ENCODE results near the gene WWOX. TPM values are rescaled to one million over a fixed set of nuclear protein-coding genes. Genes with fewer than 3 reads are reported as not detected.

Gene WWOX
- polyA plus RNA-seq, 1 donor from 2014 or later: 25.6 TPM

DNA sequence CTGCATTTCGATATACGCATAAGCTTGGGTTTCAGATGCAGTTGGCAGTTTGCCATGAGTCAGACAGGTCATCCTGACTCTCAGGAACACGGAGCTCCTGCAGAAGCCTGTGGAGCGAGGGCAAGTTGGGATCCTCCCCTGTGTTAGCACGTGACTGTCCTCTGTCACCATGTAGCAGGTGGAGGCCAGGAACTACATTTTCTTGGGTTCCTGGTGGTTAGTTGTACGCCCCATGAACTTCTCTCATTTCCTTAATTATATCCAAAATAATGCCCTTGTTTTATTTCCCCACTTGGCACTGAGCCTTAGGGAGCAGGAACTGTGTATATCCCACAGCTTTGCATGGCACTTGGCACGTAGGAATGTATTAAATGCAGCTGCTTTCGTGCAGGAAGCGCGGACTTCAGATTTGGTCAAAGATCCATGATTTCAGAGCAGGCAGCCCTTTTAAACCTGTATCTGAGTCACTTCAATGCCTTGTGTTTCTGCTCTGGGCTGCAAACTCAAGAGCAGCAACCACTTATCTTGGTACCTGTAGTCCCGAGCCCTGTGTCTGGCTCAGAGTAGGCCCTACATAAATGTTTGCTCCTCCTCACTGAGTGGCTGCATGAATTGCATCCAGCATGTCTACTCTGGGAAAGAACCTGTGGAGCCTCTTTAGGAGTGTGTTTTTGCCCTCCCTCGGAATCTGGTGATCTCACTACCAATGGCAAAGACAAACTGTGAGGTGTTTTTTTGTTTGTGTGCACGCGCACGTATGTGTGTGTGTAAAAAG lies 1072.7 kb downstream of the WWOX start:
- H3K27me3 ChIP-seq (ENCODE audit: insufficient read depth, low read depth, low read length): no peaks in the 10 kb centered on the region
- TF ChIP-seq RAD21 (conservative IDR thresholded peaks at IDR 0.05) (no peak), EP300 (conservative IDR thresholded peaks at IDR 0.05; ENCODE audit: poor library complexity, severe bottlenecking) (no peak), SMC3 (conservative IDR thresholded peaks at IDR 0.05; ENCODE audit: poor library complexity) (no peak), EZH2 (IDR thresholded peaks at IDR 0.05; ENCODE audit: borderline replicate concordance, insufficient read depth, low read length, poor library complexity, severe bottlenecking) (no peak), POLR2AphosphoS5 (IDR thresholded peaks at IDR 0.05) (no peak), MXI1 (conservative IDR thresholded peaks at IDR 0.05; ENCODE audit: poor library complexity, severe bottlenecking) (no peak), TAF1 (IDR thresholded peaks at IDR 0.05; ENCODE audit: low read depth) (no peak)
- TF ChIP-seq, protein P1, sequence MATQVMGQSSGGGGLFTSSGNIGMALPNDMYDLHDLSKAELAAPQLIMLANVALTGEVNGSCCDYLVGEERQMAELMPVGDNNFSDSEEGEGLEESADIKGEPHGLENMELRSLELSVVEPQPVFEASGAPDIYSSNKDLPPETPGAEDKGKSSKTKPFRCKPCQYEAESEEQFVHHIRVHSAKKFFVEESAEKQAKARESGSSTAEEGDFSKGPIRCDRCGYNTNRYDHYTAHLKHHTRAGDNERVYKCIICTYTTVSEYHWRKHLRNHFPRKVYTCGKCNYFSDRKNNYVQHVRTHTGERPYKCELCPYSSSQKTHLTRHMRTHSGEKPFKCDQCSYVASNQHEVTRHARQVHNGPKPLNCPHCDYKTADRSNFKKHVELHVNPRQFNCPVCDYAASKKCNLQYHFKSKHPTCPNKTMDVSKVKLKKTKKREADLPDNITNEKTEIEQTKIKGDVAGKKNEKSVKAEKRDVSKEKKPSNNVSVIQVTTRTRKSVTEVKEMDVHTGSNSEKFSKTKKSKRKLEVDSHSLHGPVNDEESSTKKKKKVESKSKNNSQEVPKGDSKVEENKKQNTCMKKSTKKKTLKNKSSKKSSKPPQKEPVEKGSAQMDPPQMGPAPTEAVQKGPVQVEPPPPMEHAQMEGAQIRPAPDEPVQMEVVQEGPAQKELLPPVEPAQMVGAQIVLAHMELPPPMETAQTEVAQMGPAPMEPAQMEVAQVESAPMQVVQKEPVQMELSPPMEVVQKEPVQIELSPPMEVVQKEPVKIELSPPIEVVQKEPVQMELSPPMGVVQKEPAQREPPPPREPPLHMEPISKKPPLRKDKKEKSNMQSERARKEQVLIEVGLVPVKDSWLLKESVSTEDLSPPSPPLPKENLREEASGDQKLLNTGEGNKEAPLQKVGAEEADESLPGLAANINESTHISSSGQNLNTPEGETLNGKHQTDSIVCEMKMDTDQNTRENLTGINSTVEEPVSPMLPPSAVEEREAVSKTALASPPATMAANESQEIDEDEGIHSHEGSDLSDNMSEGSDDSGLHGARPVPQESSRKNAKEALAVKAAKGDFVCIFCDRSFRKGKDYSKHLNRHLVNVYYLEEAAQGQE (IDR thresholded peaks at IDR 0.05; ENCODE audit: borderline replicate concordance): no peak
- TF ChIP-seq, protein P2, sequence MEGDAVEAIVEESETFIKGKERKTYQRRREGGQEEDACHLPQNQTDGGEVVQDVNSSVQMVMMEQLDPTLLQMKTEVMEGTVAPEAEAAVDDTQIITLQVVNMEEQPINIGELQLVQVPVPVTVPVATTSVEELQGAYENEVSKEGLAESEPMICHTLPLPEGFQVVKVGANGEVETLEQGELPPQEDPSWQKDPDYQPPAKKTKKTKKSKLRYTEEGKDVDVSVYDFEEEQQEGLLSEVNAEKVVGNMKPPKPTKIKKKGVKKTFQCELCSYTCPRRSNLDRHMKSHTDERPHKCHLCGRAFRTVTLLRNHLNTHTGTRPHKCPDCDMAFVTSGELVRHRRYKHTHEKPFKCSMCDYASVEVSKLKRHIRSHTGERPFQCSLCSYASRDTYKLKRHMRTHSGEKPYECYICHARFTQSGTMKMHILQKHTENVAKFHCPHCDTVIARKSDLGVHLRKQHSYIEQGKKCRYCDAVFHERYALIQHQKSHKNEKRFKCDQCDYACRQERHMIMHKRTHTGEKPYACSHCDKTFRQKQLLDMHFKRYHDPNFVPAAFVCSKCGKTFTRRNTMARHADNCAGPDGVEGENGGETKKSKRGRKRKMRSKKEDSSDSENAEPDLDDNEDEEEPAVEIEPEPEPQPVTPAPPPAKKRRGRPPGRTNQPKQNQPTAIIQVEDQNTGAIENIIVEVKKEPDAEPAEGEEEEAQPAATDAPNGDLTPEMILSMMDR (IDR thresholded peaks at IDR 0.05; ENCODE audit: poor library complexity, severe bottlenecking): no peak

DNA sequence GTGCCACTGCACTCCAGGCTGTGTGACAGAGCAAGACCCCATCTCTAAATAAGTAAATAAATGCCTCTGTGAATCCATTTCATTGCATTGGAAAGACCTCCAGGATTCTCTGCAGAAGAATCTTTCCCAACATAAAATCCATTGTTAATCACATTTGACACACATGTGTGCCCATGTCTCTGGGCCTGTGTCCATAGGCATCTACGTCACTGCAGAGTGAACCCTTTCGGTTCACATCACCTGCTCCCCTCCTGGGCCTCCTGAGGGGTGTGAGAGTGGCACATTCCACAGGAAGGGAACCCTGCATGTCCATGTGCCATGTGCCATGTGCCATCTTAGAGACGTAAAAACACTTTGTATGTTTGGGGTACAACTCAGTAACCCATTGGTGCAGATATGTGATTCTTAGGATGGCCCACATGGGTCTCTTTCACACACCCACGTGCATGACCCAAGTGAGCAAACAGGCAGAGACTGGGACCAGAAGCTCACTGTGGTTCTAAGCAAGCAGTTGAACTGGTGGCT lies 1073.6 kb downstream of the WWOX start:
- Histone ChIP-seq H3K27me3 (ENCODE audit: insufficient read depth, low read depth, low read length) (no peaks in the 10 kb centered on the region), H3K4me2 (ENCODE audit: low read length) (no peak overlapping the region), H3K27ac (ENCODE audit: low read length) (no peak overlapping the region), H3K9me2 (ENCODE audit: insufficient read depth, low read length) (no peaks in the 10 kb centered on the region), H3K9ac (ENCODE audit: low read length) (no peak overlapping the region), H4K20me1 (ENCODE audit: insufficient read depth) (no peaks in the 10 kb centered on the region), H3F3A (ENCODE audit: insufficient read depth, low read length, poor library complexity, severe bottlenecking) (no peaks in the 10 kb centered on the region), H3K9me3 (ENCODE audit: low read length) (peaks cover 4% of the 10 kb centered on the region), H3K4me3 (ENCODE audit: low read length) (no peak overlapping the region), H3K36me3 (ENCODE audit: insufficient read depth, low read length) (no peaks in the 10 kb centered on the region), H3K79me2 (replicated peaks; ENCODE audit: insufficient read depth, low read length) (no peaks in the 10 kb centered on the region), H2AFZ (ENCODE audit: low read depth, low read length) (no peak overlapping the region)
- no peak for TF ChIP-seq EP300 (conservative IDR thresholded peaks at IDR 0.05; ENCODE audit: poor library complexity, severe bottlenecking)
- no peak for TF ChIP-seq SMC3 (conservative IDR thresholded peaks at IDR 0.05; ENCODE audit: poor library complexity)
- no peak for TF ChIP-seq POLR2AphosphoS5 (IDR thresholded peaks at IDR 0.05)
- no peak for TF ChIP-seq MXI1 (conservative IDR thresholded peaks at IDR 0.05; ENCODE audit: poor library complexity, severe bottlenecking)
- no peak for TF ChIP-seq TAF1 (IDR thresholded peaks at IDR 0.05; ENCODE audit: low read depth)
- TF ChIP-seq, protein P2 (IDR thresholded peaks at IDR 0.05; ENCODE audit: poor library complexity, severe bottlenecking): no peak
- TF ChIP-seq, protein P1 (IDR thresholded peaks at IDR 0.05; ENCODE audit: borderline replicate concordance): no peak
- no peak for TF ChIP-seq RAD21 (conservative IDR thresholded peaks at IDR 0.05)
- no peak for TF ChIP-seq EZH2 (IDR thresholded peaks at IDR 0.05; ENCODE audit: borderline replicate concordance, insufficient read depth, low read length, poor library complexity, severe bottlenecking)

More for the DNA sequence above, 1072.7 kb downstream of the WWOX start:
- Histone ChIP-seq H2AFZ (ENCODE audit: low read depth, low read length) (no peak overlapping the region), H3K9me3 (ENCODE audit: low read length) (peaks cover 3% of the 10 kb centered on the region), H3K79me2 (replicated peaks; ENCODE audit: insufficient read depth, low read length) (no peaks in the 10 kb centered on the region), H3K9me2 (ENCODE audit: insufficient read depth, low read length) (no peaks in the 10 kb centered on the region), H4K20me1 (ENCODE audit: insufficient read depth) (no peaks in the 10 kb centered on the region), H3K36me3 (ENCODE audit: insufficient read depth, low read length) (no peaks in the 10 kb centered on the region), H3F3A (ENCODE audit: insufficient read depth, low read length, poor library complexity, severe bottlenecking) (no peaks in the 10 kb centered on the region), H3K27ac (ENCODE audit: low read length) (no peak overlapping the region), H3K4me3 (ENCODE audit: low read length) (no peak overlapping the region), H3K4me2 (ENCODE audit: low read length) (no peak overlapping the region), H3K9ac (ENCODE audit: low read length) (no peak overlapping the region)

All from neural cell (in vitro differentiated cells).